Erythroblast (primary cell): Measurements from ENCODE around the gene PDCD4.

ENCODE experiments used
- GATA1 ChIP-seq: IDR thresholded peaks from 2 replicates; pipeline ENCODE4 v1.6.1; 2011; ENCODE audit warnings: low read depth, mild to moderate bottlenecking, control low read depth, low read length, moderate library complexity
- POLR2A ChIP-seq: IDR thresholded peaks from 2 replicates; pipeline ENCODE4 v1.6.1; 2011; ENCODE audit warnings: mild to moderate bottlenecking, low read length

DNA sequence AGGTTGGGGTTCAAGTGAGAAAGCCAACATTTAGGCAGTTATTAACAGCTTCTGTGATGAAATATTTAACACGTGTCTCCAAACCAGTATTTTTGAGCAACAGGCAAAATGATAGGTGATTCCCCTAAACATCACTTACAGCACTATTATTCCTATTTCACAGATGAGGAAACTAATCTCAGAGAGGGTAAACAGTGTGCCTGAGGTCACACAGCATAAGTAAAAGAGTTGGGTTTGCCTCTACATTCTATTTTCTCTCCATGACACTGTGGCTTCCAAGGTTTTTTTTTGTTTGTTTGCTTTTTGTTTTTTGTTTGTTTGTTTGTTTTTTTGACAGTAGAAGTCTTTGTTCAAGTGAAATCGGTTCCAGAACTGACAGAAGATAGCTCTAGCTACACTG is 43.2 kb upstream of the PDCD4 start:
- TF ChIP-seq POLR2A, result no peak
- TF ChIP-seq GATA1, result no peak
